Astrocyte (in vitro differentiated cells and primary cell): ENCODE measurements around the gene ENTPD7.

ENCODE experiments used
- CTCF ChIP-seq: IDR thresholded peaks from 2 replicates; pipeline ENCODE4 v1.5.1; 2011; ENCODE audit warnings: low read depth, mild to moderate bottlenecking, inconsistent platforms, low read length, moderate library complexity; ENCODE audit not compliant: insufficient read depth
- EZH2 ChIP-seq: IDR thresholded peaks from 2 replicates; pipeline ENCODE4 v1.6.1; 2012; ENCODE audit warnings: mild to moderate bottlenecking, low read length, inconsistent platforms; ENCODE audit not compliant: insufficient read depth

GRCh38 chr10:99610221-99610620 is 49.1 kb upstream of the ENTPD7 start:
- TF ChIP-seq CTCF = no peak
- no peak for TF ChIP-seq EZH2
